Thymus (tissue), 11 donors: ENCODE results near the gene ATG13. TPM values are rescaled to one million over a fixed set of nuclear protein-coding genes. Genes with fewer than 3 reads are reported as not detected.

Experiments used
- DNase-seq, 9 donors: peaks; one replicate each; pipeline ENCODE4 v3.0.0-alpha.2; 2013; ENCODE audit warnings: low spot score in 9 of 9, low read depth in 6 of 9, missing footprints in 1 of 9
- H3K27ac ChIP-seq, 2 donors: one replicate each; pipeline ENCODE4 v1.5.1; 2013; ENCODE audit warnings: control low read depth in 1 of 2, low read depth in 1 of 2, low read length in 1 of 2, mild to moderate bottlenecking in 1 of 2, moderate library complexity in 1 of 2
- H3K27me3 ChIP-seq, 2 donors: one replicate each; pipeline ENCODE4 v1.5.1; 2013; ENCODE audit warnings: low read length in 1 of 2; ENCODE audit not compliant: control insufficient read depth in 2 of 2, insufficient read depth in 1 of 2
- H3K36me3 ChIP-seq, 2 donors: one replicate each; pipeline ENCODE4 v1.5.1; 2013; ENCODE audit warnings: low read length in 1 of 2, mild to moderate bottlenecking in 1 of 2, moderate library complexity in 1 of 2; ENCODE audit not compliant: control insufficient read depth in 2 of 2, insufficient read depth in 2 of 2
- H3K4me1 ChIP-seq, 2 donors: one replicate each; pipeline ENCODE4 v1.5.1; 2013; ENCODE audit warnings: low read length in 2 of 2; ENCODE audit not compliant: control insufficient read depth in 2 of 2, insufficient read depth in 2 of 2
- H3K4me3 ChIP-seq, 2 donors: one replicate each; pipeline ENCODE4 v1.5.1; 2013; ENCODE audit warnings: low read length in 2 of 2, control low read depth in 1 of 2, mild to moderate bottlenecking in 1 of 2
- H3K9me3 ChIP-seq, 2 donors: one replicate each; pipeline ENCODE4 v1.5.1; 2013; ENCODE audit warnings: low read length in 1 of 2, mild to moderate bottlenecking in 1 of 2; ENCODE audit not compliant: control insufficient read depth in 2 of 2, insufficient read depth in 1 of 2
- WGBS: extraction: QIAGEN DNeasy Blood & Tissue Kit; methylation state at CpG from one replicate; pipeline ENCODE4 v1.1.7; 2013; 5-methylcytosine and 5-hydroxymethylcytosine counted together
- polyA plus RNA-seq: library from polyadenylated mRNA; stranded (reverse); fragments of 200-250 nt; gene quantifications from one replicate; pipeline ENCODE4 v1.2.3, GENCODE V29; 2013
- total RNA-seq: library from RNA; stranded (reverse); fragments of 120-200 nt; gene quantifications from one replicate; pipeline ENCODE4 v1.2.4, GENCODE V29; 2013
- donor health status: healthy.

Gene ATG13
- total and polyA plus RNA-seq, 2 donors = 32.0 to 35.2 TPM

DNA sequence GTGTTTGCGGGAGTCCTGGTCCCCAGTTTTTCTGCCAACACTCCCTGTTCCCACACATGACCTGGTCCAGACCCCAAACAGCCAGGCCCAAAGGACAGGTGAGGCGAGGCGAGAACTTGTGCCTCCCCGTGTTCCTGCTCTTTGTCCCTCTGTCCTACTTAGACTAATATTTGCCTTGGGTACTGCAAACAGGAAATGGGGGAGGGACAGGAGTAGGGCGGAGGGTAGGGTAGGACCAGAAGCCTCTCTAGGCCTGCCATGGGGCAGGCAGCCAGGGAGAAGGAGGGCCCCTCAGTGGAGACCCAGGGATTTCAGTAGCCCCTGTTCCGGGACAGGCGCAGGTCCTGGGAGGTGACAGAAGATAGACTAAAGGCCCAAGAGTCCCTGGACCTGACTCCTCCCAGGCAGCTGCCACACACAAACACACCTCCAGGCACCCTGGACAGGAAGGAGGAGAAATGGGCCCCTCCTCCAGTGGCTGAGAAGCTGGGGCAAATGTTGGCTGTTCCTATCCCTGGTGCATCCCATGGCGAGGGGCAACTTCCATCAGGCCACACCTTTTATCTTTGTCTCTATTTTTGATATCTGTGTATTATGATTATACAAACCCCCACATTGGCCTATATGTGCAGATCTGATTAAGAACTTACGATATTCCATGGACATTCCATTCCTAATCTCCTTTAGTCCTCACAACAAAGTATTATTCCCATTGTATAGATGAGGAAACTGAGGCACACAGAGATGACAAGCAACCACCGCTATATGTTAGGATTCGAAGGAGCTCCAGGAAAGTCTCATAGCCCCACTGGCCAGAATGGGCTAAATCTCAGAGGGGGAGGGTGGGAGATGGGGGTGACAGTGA lies 101.0 kb downstream of the ATG13 start:
- Histone ChIP-seq H3K9me3 (no peaks in the 10 kb centered on the region), H3K27me3 (no peaks in the 10 kb centered on the region), H3K4me3 (no peak overlapping the region), H3K36me3 (no peaks in the 10 kb centered on the region), H3K27ac (no peak overlapping the region), H3K4me1 (peaks cover 0 to 3% of the 10 kb centered on the region in 2 donors)
- DNase-seq = no peak
- WGBS = 96% methylated on average over 11 of the region's 11 CpGs

DNA sequence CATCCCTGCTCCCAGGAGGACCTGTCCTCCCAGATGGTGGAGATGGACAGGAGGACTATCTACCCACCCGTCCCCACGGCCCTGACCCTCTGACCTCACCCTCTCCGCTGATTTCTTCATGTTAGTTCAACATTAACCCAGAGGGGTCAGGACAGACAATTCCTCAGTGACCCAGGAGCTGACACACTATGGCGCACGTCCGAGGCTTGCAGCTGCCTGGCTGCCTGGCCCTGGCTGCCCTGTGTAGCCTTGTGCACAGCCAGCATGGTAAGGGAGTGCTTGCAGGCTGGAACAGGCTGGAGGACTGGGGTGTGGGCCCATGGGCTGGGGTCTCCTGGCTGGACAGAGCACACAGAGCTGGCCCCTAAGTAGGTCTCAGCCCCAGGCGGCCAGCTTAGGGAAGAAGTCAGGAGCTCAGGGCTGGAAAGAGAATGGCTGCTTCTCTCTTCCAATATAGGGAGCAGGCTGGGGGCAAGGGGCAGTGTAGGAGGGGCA lies 101.7 kb downstream of the ATG13 start, which contains the start of gene F2:
Gene F2, plus strand, starts transcription at position 166 of the 495 bp plus-strand sequence. Its CDS starts 23 bp downstream, at position 189.
- no peaks in the 10 kb centered on the region for H3K9me3 ChIP-seq
- WGBS = 97% methylated on average over 7 of the region's 7 CpGs
- H3K4me1 ChIP-seq = peaks cover 0 to 3% of the 10 kb centered on the region in 2 donors
- no peaks in the 10 kb centered on the region for H3K36me3 ChIP-seq
- no peak within 1 kb of the TSS for H3K27ac ChIP-seq
- DNase-seq = no peak
- H3K4me3 ChIP-seq = no peak within 1 kb of the TSS
- no peaks in the 10 kb centered on the region for H3K27me3 ChIP-seq

DNA sequence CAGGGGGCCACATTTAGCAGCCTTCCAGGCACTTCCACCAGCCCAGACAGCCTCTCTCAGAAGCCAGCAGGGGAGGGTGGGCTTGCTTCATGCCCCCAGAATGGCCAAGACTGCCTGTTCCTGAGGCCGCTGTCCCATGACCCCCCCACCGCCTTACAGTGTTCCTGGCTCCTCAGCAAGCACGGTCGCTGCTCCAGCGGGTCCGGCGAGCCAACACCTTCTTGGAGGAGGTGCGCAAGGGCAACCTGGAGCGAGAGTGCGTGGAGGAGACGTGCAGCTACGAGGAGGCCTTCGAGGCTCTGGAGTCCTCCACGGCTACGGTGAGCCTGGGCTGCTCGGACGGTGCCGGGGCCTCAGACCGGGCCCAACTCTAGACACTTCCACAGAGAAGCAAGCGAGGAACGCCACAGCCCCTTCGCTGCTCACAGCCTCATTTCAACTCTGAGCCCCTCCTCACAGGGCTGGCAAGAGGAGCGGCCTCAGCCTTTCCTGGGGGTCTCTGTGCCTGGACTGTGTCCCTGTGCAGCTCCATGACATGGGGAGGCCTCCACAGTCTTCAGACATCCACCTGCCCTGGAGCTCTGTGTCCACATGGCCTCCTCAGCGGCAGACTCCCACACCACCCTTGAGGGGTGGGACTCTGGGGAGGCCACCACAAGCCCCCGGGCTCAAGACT lies 102.3 kb downstream of the ATG13 start:
- DNase-seq = no peak
- Histone ChIP-seq H3K27ac (no peak overlapping the region), H3K4me3 (no peak overlapping the region), H3K9me3 (no peaks in the 10 kb centered on the region), H3K4me1 (peaks cover 0 to 3% of the 10 kb centered on the region in 2 donors), H3K27me3 (no peaks in the 10 kb centered on the region), H3K36me3 (no peaks in the 10 kb centered on the region)
- 97% methylated on average over 25 of the region's 25 CpGs for WGBS

DNA sequence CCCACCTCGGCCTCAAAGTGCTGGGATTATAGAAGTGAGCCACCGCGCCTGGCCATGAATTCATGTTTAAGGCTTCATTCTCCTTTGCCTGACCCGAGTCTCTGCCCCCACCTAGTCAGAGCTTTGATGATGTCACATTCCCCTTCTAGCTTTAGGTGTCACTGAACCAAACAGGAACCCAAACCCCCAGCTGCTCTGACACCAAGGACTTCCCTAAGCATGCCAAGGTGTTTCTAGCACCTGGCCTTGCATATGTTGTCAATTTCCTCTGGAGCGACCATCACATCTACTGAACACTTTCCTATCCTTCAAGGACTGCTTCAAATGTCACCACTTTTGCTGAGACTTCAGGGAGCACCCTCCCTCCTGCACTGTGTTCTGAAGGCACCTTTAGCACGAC lies 103.9 kb downstream of the ATG13 start:
- Histone ChIP-seq H3K36me3 (no peaks in the 10 kb centered on the region), H3K4me1 (peaks cover 0 to 3% of the 10 kb centered on the region in 2 donors), H3K9me3 (no peaks in the 10 kb centered on the region), H3K27ac (no peak overlapping the region), H3K4me3 (no peak overlapping the region), H3K27me3 (no peaks in the 10 kb centered on the region)
- WGBS = 93% methylated on average over 6 of the region's 6 CpGs
- DNase-seq = no peak

DNA sequence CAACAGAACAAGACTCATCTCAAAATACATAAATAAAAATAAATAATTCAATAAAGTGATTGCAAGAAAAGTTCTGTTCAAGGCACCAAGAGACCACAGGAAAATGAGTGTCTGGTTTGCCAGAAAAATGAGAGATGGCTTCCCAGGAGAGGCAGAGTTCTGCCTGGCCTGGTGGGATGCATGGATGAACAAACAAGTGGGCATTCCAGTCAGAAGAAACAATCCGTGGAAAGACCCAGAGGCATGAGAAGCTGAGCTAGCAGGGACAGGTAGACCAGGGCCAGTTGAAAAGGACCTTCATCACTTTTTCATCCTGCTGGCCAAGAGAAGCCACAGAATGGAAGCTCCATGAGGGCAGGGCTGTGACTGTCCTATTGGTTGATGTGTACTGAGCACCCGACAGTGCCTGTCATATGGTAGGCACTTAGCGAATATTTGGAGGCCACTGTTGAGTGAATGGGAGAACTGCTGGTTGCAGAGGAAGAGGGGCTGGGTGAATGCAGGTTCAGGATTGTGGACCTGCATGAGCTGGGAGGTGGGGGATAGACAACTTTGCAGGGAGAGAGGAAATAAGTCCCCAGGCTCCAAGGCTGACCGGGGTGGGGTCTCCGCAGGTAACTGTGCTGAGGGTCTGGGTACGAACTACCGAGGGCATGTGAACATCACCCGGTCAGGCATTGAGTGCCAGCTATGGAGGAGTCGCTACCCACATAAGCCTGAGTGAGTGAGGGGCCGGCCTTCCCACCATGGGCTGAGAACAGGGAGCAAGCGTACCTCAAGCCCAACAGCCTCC lies 105.4 kb downstream of the ATG13 start:
- DNase-seq = no peak
- Histone ChIP-seq H3K27me3 (no peaks in the 10 kb centered on the region), H3K4me1 (peaks cover 0 to 3% of the 10 kb centered on the region in 2 donors), H3K4me3 (no peak overlapping the region), H3K36me3 (no peaks in the 10 kb centered on the region), H3K27ac (no peak overlapping the region), H3K9me3 (no peaks in the 10 kb centered on the region)
- 97% methylated on average over 11 of the region's 11 CpGs for WGBS

DNA sequence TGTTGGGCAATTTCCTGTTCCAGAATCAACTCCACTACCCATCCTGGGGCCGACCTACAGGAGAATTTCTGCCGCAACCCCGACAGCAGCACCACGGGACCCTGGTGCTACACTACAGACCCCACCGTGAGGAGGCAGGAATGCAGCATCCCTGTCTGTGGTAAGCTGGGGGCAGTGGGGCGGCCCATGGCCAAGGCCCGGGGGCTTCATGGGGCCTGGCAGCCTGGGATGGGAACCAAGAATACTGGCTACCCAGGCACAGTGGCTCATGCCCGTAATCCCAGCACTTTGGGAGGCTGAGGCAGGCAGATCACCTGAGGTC lies 106.0 kb downstream of the ATG13 start:
- Histone ChIP-seq H3K27me3 (no peaks in the 10 kb centered on the region), H3K4me3 (no peak overlapping the region), H3K9me3 (no peaks in the 10 kb centered on the region), H3K4me1 (peaks cover 0 to 2% of the 10 kb centered on the region in 2 donors), H3K27ac (no peak overlapping the region), H3K36me3 (no peaks in the 10 kb centered on the region)
- WGBS = 93% methylated on average over 8 of the region's 8 CpGs
- DNase-seq = no peak

DNA sequence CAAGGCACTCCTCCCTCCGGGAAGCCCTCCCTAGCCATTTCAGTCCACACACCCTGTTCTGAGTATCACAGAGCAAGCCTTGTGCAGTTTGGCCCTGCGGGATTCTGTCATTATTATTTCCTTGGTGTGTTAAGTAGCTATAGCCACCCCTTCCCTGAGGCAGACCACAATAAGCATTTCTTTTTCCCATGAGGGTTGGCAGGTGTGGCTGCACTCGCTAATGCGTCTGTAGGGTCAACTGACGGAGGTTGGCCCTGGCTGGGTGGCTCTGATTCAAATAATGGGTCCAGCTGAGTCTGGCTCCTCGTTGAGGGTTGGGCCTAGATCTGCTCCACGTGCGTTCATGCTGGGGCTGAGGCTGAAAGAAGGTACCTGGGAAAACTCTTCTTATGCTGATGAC lies 106.7 kb downstream of the ATG13 start:
- Histone ChIP-seq H3K36me3 (no peaks in the 10 kb centered on the region), H3K27me3 (no peaks in the 10 kb centered on the region), H3K4me3 (no peak overlapping the region), H3K27ac (no peak overlapping the region), H3K9me3 (no peaks in the 10 kb centered on the region), H3K4me1 (no peaks in the 10 kb centered on the region)
- no peak for DNase-seq
- WGBS = 92% methylated on average over 8 of the region's 8 CpGs
